Medulla oblongata (tissue), 1 donor: ENCODE data around the gene TCP11L1.
A peak's percentile ranks its signal among the peaks of the same experiment; 100 is the strongest.
"Not testable (repeated sequence)": the region's sequence is repeated elsewhere in the genome, so short reads cannot be mapped to it uniquely, and the experiment has no call there.

ENCODE experiments used
- DNase-seq: peaks from one replicate; pipeline ENCODE4 v3.0.0-alpha.2; 2015; ENCODE audit errors: extremely low spot score

Gene TCP11L1

GRCh38 chr11:33065445-33066178 is 26.2 kb downstream of the TCP11L1 start:
- peak; percentile 63 for DNase-seq

- no peak for DNase-seq
Measured at GRCh38 chr11:33067294-33067693, 27.9 kb downstream of the TCP11L1 start.

GRCh38 chr11:33068611-33069340 is 29.4 kb downstream of the TCP11L1 start:
- no peak for DNase-seq

DNA sequence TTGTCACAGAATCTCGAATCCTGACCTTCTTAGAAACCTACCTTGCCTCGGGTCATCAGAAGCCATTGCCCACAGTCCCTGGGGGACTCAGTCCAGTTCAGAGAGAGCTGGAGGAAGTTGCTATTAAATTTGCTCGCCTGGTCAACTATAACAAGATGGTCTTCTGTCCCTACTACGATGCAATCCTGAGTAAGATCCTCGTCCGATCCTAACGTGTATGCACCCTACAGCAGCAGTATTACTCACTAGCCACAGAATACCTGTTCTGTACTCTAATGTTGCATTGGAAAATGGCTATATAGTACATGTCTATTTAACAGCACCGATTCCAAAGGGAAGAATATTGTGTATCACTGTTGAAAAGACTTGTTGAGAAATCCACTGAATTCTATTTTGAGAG is 33.1 kb downstream of the TCP11L1 start:
- no peak for DNase-seq

DNA sequence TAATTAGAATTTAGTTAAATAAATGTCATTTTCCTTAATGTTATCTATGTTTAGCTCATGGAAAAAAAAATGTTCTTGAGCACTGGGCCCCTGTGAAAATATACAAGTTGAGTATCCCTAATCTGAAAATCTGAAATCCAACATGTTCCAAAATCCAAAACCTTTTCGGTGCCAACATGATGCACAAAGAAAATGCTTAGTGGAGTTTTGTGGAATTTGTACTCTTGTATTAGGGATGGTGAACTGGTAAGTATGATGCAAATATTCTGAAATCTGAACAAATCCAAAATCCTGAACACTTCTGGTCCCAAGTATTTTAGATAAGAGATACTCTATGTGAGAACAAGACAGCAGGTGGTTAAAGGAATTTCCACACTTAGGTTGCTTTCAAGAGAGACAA is 44.5 kb downstream of the TCP11L1 start:
- DNase-seq: no peak

DNA sequence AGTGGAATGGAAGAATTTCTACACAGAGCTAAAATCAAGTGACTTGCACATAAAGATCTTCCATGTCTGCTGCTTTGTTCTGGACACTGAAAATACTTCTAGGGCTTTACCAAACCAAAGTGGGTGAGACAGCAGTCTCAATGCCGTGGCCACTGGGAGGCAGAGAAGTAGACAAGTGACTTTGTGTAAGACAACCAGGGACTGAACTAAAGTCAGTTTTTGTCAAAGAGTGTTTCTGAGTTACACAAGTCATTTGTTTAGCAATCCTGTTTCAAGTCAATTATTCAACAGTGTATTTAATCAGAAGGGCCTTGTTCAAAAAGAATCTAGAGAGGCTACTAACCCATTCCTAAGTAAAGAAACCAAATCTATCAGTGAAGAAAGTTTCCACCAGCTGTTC is 46.6 kb downstream of the TCP11L1 start:
- DNase-seq: no peak

DNA sequence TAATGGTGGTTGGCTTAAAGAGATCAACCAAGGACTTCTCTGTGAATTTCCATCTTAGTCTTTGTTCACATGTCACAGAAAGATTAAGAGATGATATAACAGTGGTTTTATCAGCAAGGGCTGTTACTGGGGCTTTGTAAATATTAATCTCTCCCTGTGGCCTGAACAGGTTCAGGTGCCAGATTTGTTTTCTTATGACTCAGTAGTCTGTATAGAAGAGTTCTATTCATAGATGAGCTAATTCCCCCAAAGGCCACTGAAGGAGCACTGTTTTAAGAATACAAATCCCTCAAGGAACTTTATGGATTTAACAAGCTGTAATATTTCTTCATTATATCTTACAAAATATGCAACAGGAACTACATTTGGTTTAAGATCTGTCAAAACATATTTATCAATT is 50.4 kb downstream of the TCP11L1 start:
- no peak for DNase-seq

DNA sequence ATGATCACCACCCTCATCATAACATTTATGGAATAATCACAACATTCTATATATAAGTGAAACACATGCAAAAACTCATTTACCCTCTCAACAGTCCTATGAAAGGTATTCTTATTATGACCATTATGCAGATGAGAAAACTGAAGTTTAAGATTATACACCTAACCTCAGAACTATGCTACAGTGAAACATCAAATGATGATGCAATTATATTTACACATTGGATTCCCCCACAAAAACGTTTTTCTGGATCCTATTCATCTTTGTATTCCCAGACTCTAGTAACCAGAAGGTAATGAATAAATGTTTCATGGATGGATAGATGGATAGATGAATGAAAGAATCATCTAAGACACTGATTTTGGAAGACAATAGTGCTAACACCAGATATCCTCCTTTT is 54.8 kb downstream of the TCP11L1 start:
- no peak for DNase-seq

DNA sequence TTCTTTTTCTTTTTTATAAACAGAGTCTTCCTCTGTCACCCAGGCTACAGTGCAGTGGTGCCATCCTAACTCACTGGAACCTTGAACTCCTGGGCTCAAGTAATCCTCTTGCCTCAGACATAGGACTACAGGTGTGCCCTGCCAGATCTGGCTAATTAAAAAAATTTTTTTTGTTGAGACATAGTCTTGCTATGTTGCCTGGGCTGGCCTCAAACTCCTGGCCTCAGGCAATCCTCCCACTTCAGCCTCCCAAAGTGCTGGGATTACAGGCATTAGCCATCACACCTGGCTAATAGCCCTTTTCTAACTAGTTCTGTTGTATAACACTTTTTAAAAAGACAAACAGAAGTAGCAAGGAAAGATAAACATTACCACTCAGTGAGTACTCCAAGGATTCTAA is 64.5 kb downstream of the TCP11L1 start:
- DNase-seq: no peak

- DNase-seq: no peak
Measured at GRCh38 chr11:33109294-33109895, 70.0 kb downstream of the TCP11L1 start.

DNA sequence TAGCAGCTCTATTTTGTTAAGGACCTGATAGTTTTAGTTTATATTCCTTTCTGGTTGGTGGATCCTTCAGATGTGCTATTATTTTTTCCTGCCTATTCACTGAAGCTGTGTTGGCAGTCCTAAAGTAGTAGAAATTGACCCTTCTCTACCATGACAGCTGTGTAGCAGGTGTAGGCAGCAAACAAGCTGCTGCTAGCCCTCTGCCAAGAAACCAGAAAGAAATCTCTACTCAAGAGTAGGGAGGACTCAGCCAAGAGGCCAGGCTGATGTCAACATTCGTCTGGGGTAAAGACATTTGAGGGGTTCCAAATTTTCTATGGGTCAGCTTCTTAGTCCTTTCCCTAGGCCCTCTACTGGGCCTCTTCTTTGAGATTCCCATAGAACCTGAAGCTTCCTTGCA is 70.7 kb downstream of the TCP11L1 start:
- no peak for DNase-seq

- no peak for DNase-seq
Measured at GRCh38 chr11:33116535-33116934, 77.2 kb downstream of the TCP11L1 start.

DNA sequence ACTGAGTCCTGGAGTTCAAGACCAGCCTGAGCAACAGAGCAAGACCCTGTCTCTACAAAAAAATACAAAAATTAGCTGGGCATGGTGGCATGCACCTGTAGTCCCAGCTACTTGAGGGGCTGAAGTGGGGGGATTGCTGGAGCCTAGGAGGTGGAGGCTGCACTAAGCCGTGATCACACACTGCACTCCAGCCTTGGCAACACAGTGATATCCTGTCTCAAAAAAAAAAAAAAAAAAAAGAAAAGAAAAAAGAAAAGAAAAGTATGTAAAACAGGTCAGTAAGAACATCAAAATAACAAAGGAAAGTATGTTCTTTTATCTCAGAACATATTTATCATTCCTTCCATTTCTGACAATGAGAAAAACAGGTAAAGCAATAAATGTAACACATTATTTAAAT is 83.3 kb downstream of the TCP11L1 start:
- DNase-seq: not testable (repeated sequence)
